ENCODE measurements around the gene ATP10B. TPM values are rescaled to one million over a fixed set of nuclear protein-coding genes. Genes with fewer than 3 reads are reported as not detected.
A peak's percentile ranks its signal among the peaks of the same experiment; 100 is the strongest.

ATP10B gene
- total RNA-seq, 1 donor from 2014 or later: 1.3 TPM

- Histone ChIP-seq H3K27me3 (ENCODE audit: control insufficient read depth, insufficient read depth, low read length) (no peaks in the 10 kb centered on the region), H3K4me3 (ENCODE audit: low read depth, low read length) (no peak overlapping the region), H3K36me3 (ENCODE audit: control insufficient read depth, insufficient read depth, low read length) (no peaks in the 10 kb centered on the region)
- FAIRE-seq: no peak
- TF ChIP-seq, protein P1, sequence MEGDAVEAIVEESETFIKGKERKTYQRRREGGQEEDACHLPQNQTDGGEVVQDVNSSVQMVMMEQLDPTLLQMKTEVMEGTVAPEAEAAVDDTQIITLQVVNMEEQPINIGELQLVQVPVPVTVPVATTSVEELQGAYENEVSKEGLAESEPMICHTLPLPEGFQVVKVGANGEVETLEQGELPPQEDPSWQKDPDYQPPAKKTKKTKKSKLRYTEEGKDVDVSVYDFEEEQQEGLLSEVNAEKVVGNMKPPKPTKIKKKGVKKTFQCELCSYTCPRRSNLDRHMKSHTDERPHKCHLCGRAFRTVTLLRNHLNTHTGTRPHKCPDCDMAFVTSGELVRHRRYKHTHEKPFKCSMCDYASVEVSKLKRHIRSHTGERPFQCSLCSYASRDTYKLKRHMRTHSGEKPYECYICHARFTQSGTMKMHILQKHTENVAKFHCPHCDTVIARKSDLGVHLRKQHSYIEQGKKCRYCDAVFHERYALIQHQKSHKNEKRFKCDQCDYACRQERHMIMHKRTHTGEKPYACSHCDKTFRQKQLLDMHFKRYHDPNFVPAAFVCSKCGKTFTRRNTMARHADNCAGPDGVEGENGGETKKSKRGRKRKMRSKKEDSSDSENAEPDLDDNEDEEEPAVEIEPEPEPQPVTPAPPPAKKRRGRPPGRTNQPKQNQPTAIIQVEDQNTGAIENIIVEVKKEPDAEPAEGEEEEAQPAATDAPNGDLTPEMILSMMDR (IDR thresholded peaks at IDR 0.05; ENCODE audit: insufficient read depth, low read length, severe bottlenecking): no peak
- no peak for DNase-seq (ENCODE audit: low read depth)
These were observed 159.7 kb downstream of the ATP10B start for GRCh38 chr5:160692271-160692670.

- Histone ChIP-seq H3K4me3 (ENCODE audit: low read depth, low read length) (no peak overlapping the region), H3K27me3 (ENCODE audit: control insufficient read depth, insufficient read depth, low read length) (no peaks in the 10 kb centered on the region), H3K36me3 (ENCODE audit: control insufficient read depth, insufficient read depth, low read length) (no peaks in the 10 kb centered on the region)
- DNase-seq (ENCODE audit: low read depth) (no peak), FAIRE-seq (no peak)
- TF ChIP-seq, protein P1 (IDR thresholded peaks at IDR 0.05; ENCODE audit: insufficient read depth, low read length, severe bottlenecking): no peak
These were observed 166.3 kb downstream of the ATP10B start for GRCh38 chr5:160685695-160686094.

DNA sequence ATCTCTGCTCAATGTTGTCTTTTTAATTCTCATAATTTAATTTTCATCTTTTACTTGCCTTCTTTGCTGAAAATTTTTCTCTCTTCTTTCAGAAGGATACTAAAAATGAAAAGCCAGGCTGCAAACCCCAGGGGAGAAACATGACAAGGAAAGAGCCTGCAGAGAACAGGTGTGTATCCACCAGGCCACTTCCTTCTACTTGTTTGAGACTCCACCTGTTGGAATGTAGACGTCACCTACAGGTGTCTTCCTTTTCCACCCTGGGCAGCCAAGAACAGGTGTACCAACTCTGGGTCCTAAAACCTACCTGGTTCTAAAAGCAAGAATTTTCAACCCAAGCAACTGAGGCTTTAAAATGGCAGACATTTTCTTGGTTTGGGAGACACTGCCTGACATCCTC lies 166.8 kb downstream of the ATP10B start:
- TF ChIP-seq, protein P1 (IDR thresholded peaks at IDR 0.05; ENCODE audit: insufficient read depth, low read length, severe bottlenecking): no peak

GRCh38 chr5:160679567-160680309 lies 172.3 kb downstream of the ATP10B start:
- Histone ChIP-seq H3K36me3 (ENCODE audit: control insufficient read depth, insufficient read depth, low read length) (no peaks in the 10 kb centered on the region), H3K27me3 (ENCODE audit: control insufficient read depth, insufficient read depth, low read length) (no peaks in the 10 kb centered on the region), H3K4me3 (ENCODE audit: low read depth, low read length) (no peak overlapping the region)
- FAIRE-seq: no peak
- DNase-seq (ENCODE audit: low read depth): no peak
- TF ChIP-seq, protein P1 (IDR thresholded peaks at IDR 0.05; ENCODE audit: insufficient read depth, low read length, severe bottlenecking): no peak

More for the DNA sequence above, 166.8 kb downstream of the ATP10B start:
- FAIRE-seq (no peak), DNase-seq (ENCODE audit: low read depth) (peak; percentile 13)
- no peak overlapping the region for H3K4me3 ChIP-seq (ENCODE audit: low read depth, low read length)
- no peaks in the 10 kb centered on the region for H3K36me3 ChIP-seq (ENCODE audit: control insufficient read depth, insufficient read depth, low read length)
- no peaks in the 10 kb centered on the region for H3K27me3 ChIP-seq (ENCODE audit: control insufficient read depth, insufficient read depth, low read length)

- Histone ChIP-seq H3K4me3 (ENCODE audit: low read depth, low read length) (no peak overlapping the region), H3K27me3 (ENCODE audit: control insufficient read depth, insufficient read depth, low read length) (no peaks in the 10 kb centered on the region), H3K36me3 (ENCODE audit: control insufficient read depth, insufficient read depth, low read length) (no peaks in the 10 kb centered on the region)
- TF ChIP-seq, protein P1 (IDR thresholded peaks at IDR 0.05; ENCODE audit: insufficient read depth, low read length, severe bottlenecking): no peak
- DNase-seq (ENCODE audit: low read depth): no peak
- FAIRE-seq: peak; percentile 28
These were observed 176.0 kb downstream of the ATP10B start for GRCh38 chr5:160675988-160676387.

DNA sequence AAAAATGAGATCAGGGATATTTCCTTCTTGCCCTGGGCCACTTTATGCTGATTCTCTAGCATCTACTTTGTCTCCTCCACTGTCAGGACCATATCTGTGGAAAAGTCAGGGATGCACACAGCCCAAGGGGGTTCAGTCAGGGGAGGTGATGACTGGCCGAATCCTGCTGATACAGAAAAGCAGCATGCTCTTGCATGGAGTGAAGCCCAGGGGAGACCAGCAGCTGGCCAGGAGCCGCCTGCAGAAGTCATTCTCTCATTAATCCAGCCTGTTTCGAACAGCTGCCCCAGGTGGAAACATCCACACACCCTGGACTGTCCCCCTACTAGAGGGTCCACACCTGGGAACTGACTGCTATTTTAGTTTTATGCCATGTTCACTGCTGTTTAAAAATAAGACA lies 177.1 kb downstream of the ATP10B start:
- TF ChIP-seq, protein P1 (IDR thresholded peaks at IDR 0.05; ENCODE audit: insufficient read depth, low read length, severe bottlenecking): no peak
- Histone ChIP-seq H3K4me3 (ENCODE audit: low read depth, low read length) (no peak overlapping the region), H3K36me3 (ENCODE audit: control insufficient read depth, insufficient read depth, low read length) (no peaks in the 10 kb centered on the region), H3K27me3 (ENCODE audit: control insufficient read depth, insufficient read depth, low read length) (no peaks in the 10 kb centered on the region)
- DNase-seq (ENCODE audit: low read depth) (no peak), FAIRE-seq (no peak)
